ENCODE data around the gene OR11H6.
"Not testable (repeated sequence)": the region's sequence is repeated elsewhere in the genome, so short reads cannot be mapped to it uniquely, and the experiment has no call there.

Gene OR11H6

DNA sequence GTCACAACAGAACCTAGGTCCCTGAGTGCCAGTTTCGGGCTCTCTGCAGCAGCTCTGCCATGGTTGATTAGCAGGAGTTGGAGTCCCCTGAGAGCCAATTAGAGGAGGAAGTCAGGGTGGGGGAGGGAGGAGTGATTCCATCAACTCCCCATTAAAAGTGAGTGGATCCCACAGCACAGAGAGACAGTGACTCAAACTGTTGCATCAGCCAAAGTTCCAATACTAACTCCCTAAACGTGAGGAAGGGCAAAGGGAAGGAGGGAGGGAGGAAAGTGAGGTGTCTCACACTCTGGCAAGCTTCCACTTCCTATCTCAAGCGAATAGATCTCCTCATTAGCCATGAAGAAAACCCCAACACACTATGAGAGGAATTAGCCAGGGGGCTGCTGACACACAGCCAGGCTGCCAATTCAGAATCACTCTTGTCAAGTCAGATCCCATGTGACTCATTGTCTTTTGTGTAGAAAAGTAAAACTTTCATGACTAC, 39.2 kb downstream of the OR11H6 start:
- DNase-seq (ENCODE audit: extremely low read depth in 1 of 2, low read depth in 1 of 2) = no peak

DNA sequence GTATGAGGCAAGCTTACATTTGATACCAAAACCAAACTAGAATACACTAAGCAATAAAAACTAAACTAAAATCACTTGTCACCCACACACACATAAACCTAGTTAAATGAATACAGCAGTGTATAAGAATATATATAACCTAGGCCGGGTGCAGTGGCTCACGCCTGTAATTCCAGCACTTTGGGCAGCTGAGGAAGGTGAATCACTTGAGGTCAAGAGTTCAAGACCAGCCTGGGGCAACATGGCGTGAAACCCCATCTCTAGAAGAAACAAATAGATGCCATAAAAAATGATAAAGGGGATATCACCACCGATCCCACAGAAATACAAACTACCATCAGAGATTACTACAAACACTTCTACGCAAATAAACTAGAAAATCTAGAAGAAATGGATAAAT, 40.9 kb downstream of the OR11H6 start:
- DNase-seq (ENCODE audit: extremely low read depth in 1 of 2, low read depth in 1 of 2) = not testable (repeated sequence)

DNA sequence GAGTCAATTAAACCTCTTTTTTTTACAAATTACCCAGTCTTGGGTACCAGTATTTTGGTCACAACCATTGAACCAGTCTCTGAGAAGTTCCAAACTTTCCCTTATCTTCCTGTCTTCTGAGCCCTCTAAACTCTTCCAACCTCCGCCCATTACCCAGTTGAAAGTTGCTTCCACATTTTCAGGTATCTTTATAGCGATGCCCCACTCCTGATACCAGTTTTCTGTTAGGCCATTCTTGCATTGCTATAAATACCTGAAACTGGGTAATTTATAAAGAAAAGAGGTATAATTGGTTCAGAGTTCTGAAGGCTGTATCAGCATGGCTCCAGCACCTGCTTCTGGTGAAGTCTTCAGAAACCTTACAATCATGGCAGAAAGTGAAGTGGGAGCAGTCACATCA, 50.6 kb downstream of the OR11H6 start:
- DNase-seq (ENCODE audit: extremely low read depth in 1 of 2, low read depth in 1 of 2) = no peak
